ENCODE results near the gene CHCHD6. TPM values are rescaled to one million over a fixed set of nuclear protein-coding genes. Genes with fewer than 3 reads are reported as not detected.

Gene CHCHD6
- total RNA-seq, 1 experiment from 2014 or later: 36.3 TPM

GRCh38 chr3:126792998-126793397, 89.0 kb downstream of the CHCHD6 start:
- Histone ChIP-seq H3K4me1 (ENCODE audit: control insufficient read depth in 1 of 2, insufficient read depth in 2 of 2, low read length in 2 of 2) (no peaks in the 10 kb centered on the region), H3K79me2 (ENCODE audit: insufficient read depth, low read length) (peaks cover 3% of the 10 kb centered on the region; the same call in 1 of the 2 replicates), H3K27me3 (ENCODE audit: insufficient read depth, low read length) (no peaks in the 10 kb centered on the region), H2AFZ (ENCODE audit: low read depth, low read length, poor library complexity, severe bottlenecking) (no peak overlapping the region), H3K4me2 (ENCODE audit: low read length) (no peak overlapping the region), H3K36me3 (ENCODE audit: control insufficient read depth in 1 of 2, insufficient read depth in 2 of 2, low read length in 2 of 2) (no peaks in the 10 kb centered on the region), H3K9me3 (ENCODE audit: control insufficient read depth in 1 of 2, insufficient read depth in 1 of 2, low read depth in 1 of 2, low read length in 2 of 2) (no peaks in the 10 kb centered on the region), H4K20me1 (ENCODE audit: insufficient read depth) (no peaks in the 10 kb centered on the region), H3K27ac (ENCODE audit: low read depth, low read length) (no peak overlapping the region), H3K4me3 (replicated peaks in 1 of 2; ENCODE audit: low read depth in 1 of 2, low read length in 2 of 2) (no peak overlapping the region), H3K9me2 (ENCODE audit: insufficient read depth) (no peaks in the 10 kb centered on the region), H3K9ac (ENCODE audit: low read length) (no peak overlapping the region)
- ATAC-seq (no peak), DNase-seq (ENCODE audit: low read depth, low spot score) (no peak)
- BruUV-seq (replicated peaks): no TSS peak
- ChIA-PET CTCF (no interaction called here), RAD21 (ENCODE audit: low non-redundant PET in 1 of 2, low total read pairs in 2 of 2, uncharacterized antibody in 2 of 2, unreplicated experiment in 2 of 2) (no interaction called here), POLR2A (no interaction called here)
- TF ChIP-seq TCF7L2 (IDR thresholded peaks at IDR 0.05; ENCODE audit: borderline replicate concordance, extremely low read depth, insufficient read depth, insufficient read length) (no peak), CTCF (IDR thresholded peaks at IDR 0.05 in 2 of 3, conservative IDR thresholded peaks at IDR 0.05 in 1 of 3; ENCODE audit: borderline replicate concordance in 1 of 3, insufficient read depth in 1 of 3, low read depth in 2 of 3, low read length in 2 of 3) (no peak), SP1 (IDR thresholded peaks at IDR 0.05; ENCODE audit: low read depth) (no peak), RAD21 (IDR thresholded peaks at IDR 0.05; ENCODE audit: low read depth) (no peak), ELF1 (IDR thresholded peaks at IDR 0.05; ENCODE audit: borderline replicate concordance, low read depth) (no peak), CBX3 (IDR thresholded peaks at IDR 0.05; ENCODE audit: low read depth) (no peak), SIN3A (IDR thresholded peaks at IDR 0.05; ENCODE audit: low read depth) (no peak), MAX (IDR thresholded peaks at IDR 0.05) (no peak), CEBPB (IDR thresholded peaks at IDR 0.05; ENCODE audit: low read depth) (no peak), POLR2AphosphoS5 (IDR thresholded peaks at IDR 0.05; ENCODE audit: low read depth, low read length) (no peak), ATF3 (IDR thresholded peaks at IDR 0.05) (no peak), YY1 (IDR thresholded peaks at IDR 0.05; ENCODE audit: extremely low read depth, insufficient replicate concordance, low read depth, low read length) (no peak)
- intact Hi-C loops (cut with micrococcal nuclease): no loop called here

Measured in HCT116 (cell line).